ENCODE data around the gene AFF3.
A peak's percentile ranks its signal among the peaks of the same experiment; 100 is the strongest.

AFF3 gene

GRCh38 chr2:99571021-99571420, 571.4 kb downstream of the AFF3 start:
- DNase-seq = no peak

- DNase-seq = no peak
These were observed 573.0 kb downstream of the AFF3 start for GRCh38 chr2:99569386-99569785.

- DNase-seq = no peak
These were observed 577.2 kb downstream of the AFF3 start for GRCh38 chr2:99565227-99565626.

GRCh38 chr2:99562516-99562915, 579.9 kb downstream of the AFF3 start:
- DNase-seq = no peak

GRCh38 chr2:99561804-99562203, 580.6 kb downstream of the AFF3 start:
- no peak for DNase-seq

GRCh38 chr2:99559075-99559662, 583.2 kb downstream of the AFF3 start:
- peak; percentile 74 to 81 for DNase-seq

GRCh38 chr2:99555404-99555803, 587.0 kb downstream of the AFF3 start:
- no peak for DNase-seq

- DNase-seq = no peak
These were observed 587.5 kb downstream of the AFF3 start for GRCh38 chr2:99554871-99555270.

GRCh38 chr2:99554238-99554637, 588.2 kb downstream of the AFF3 start:
- peak; percentile 78 to 84 for DNase-seq

GRCh38 chr2:99552529-99552928, 589.9 kb downstream of the AFF3 start:
- peak in 1 of 2 experiments; percentile 21 for DNase-seq

- DNase-seq = no peak
These were observed 592.0 kb downstream of the AFF3 start for GRCh38 chr2:99550368-99550767.

GRCh38 chr2:99545604-99546003, 596.8 kb downstream of the AFF3 start:
- no peak for DNase-seq

- DNase-seq = no peak
These were observed 597.3 kb downstream of the AFF3 start for GRCh38 chr2:99545066-99545465.

- no peak for DNase-seq
These were observed 597.8 kb downstream of the AFF3 start for GRCh38 chr2:99544608-99545007.

GRCh38 chr2:99543247-99543646, 599.1 kb downstream of the AFF3 start:
- DNase-seq = no peak

- no peak for DNase-seq
These were observed 604.4 kb downstream of the AFF3 start for GRCh38 chr2:99537910-99538485.

- DNase-seq = no peak
These were observed 618.3 kb downstream of the AFF3 start for GRCh38 chr2:99524056-99524455.

- no peak for DNase-seq
These were observed 620.2 kb downstream of the AFF3 start for GRCh38 chr2:99522157-99522556.

GRCh38 chr2:99520813-99521212, 621.6 kb downstream of the AFF3 start:
- DNase-seq = no peak

- no peak for DNase-seq
These were observed 622.2 kb downstream of the AFF3 start for GRCh38 chr2:99520195-99520594.

GRCh38 chr2:99514357-99514756, 628.0 kb downstream of the AFF3 start:
- DNase-seq = no peak

GRCh38 chr2:99512181-99512591, 630.2 kb downstream of the AFF3 start:
- DNase-seq = no peak

- no peak for DNase-seq
These were observed 633.0 kb downstream of the AFF3 start for GRCh38 chr2:99509387-99509786.

GRCh38 chr2:99507937-99508818, 634.2 kb downstream of the AFF3 start:
- peak; percentile 84 for DNase-seq

Measured in SHP77 (cell line).